Activated naive CD4-positive, alpha-beta T cell (primary cell): ENCODE results near the gene GRPEL2.

ENCODE experiments used
- DNase-seq, 4 experiments: peaks; one replicate each; lab custom pipeline; 2025; lab: John Stamatoyannopoulos, UW

Gene GRPEL2

GRCh38 chr5:149319174-149319573 lies 26.1 kb upstream of the GRPEL2 start:
- no peak for DNase-seq

DNA sequence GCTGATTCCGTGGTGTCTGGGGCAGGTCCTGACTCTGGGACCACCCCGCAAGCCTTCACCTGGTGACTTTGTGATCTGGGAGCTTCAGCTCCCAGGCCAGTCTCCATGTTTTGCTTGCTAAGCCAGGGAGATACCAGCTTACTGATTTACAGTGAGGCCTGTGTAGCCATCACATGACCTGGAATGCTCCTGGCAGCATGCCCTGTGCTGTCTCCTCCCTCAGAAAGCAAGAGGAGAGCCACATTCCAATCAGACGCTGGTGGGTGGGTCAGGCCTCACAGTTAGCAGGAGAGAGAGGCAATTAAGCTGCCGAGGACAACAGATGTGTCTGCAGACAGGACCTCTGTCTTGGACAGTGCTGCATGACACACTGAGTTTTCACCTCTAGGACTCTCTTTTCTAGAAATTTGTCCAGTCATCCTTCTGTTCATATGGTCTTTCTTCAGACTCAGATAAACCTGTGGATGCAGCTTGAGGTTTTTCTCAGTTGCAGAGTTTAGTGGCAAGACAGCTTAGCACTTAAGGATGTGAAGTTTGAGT lies 24.4 kb upstream of the GRPEL2 start:
- DNase-seq, result no peak

DNA sequence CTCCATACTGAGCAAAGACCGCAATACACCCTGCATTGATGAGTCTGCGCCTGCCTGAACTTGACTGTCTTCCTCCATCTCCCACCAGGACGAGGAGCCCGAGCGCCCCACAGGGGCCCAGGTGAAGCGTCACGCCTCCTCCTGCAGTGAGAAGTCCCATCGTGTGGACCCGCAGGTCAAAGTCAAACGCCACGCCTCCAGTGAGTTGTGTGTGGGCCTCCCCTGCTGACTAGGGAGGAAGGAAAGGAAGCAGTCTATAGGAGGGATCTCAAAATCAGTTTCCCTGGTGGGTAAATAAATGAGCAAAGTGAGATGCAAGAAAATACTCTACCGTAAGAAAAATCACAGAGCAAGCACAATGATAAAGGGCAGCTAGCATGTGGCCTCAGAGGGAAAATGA lies 22.8 kb upstream of the GRPEL2 start:
- no peak for DNase-seq

GRCh38 chr5:149323210-149323609 lies 22.1 kb upstream of the GRPEL2 start:
- DNase-seq, result no peak

DNA sequence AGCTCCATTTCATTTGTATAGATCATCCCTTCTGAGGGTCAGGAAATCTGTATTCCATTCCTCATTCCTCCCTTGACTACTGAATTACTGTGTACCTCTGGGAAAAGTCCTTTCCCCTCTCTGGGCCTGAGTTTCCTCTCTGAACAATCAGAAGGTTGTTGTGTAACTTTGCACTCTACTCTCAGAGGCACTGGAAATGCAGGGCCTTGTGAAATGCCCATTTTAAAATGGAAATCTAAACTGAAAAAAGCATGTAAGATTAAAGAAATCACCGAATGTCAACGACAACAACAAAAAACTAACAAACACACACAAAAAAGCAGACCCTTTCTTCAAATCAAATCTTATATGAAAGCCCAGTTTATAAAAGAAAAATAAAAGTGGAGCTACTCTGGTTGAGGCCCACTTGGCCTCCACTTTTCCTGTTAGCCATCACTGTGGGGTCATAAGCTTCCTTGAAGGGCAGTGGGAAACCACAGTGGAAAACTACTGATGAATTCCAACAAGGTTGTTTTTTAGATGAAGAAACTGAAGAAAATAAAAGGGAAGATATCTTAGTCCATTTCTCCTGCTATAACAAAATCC lies 21.6 kb upstream of the GRPEL2 start:
- no peak for DNase-seq

GRCh38 chr5:149324641-149325040 lies 20.7 kb upstream of the GRPEL2 start:
- DNase-seq, result no peak

- no peak for DNase-seq
These were observed 20.0 kb upstream of the GRPEL2 start for GRCh38 chr5:149325166-149325735.

- DNase-seq, result no peak
These were observed 19.4 kb upstream of the GRPEL2 start for GRCh38 chr5:149325894-149326293.

DNA sequence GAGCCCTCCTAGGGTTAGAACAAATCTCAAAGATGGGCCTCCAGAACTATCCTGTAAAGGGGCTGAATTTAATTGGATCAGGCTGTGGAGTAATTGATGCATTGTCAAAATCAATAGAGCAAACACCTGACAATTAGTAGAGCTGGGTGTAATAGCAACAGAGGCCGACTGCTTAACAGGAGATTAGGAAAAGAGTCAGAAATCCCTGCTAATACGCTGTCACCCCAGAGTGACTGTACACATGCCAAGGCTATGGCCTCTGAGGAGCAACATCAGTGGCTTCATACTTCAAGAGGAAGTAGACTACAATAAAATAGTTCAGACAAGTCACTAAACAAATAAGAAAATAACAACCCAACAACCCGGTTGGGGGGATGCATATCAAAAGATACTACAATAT lies 18.7 kb upstream of the GRPEL2 start:
- DNase-seq, result no peak

DNA sequence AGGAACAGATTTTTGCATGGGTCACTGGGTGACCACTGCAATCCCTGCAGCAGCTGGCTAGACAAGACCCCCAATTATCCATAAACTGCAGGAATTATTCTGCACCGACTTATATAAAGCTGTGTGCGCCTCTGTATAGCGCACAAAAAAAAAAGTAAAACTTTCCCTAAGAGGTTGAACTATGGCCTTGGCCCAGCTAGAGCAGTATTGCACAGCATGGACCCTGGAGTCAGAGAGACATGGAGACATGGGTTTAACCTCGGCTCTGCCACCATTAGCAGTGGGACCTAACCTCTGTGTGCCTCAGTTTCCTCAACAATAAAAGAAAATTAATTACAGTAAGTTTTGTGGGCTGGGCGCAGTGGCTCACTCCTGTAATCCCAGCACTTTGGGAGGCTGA lies 17.1 kb upstream of the GRPEL2 start:
- no peak for DNase-seq

DNA sequence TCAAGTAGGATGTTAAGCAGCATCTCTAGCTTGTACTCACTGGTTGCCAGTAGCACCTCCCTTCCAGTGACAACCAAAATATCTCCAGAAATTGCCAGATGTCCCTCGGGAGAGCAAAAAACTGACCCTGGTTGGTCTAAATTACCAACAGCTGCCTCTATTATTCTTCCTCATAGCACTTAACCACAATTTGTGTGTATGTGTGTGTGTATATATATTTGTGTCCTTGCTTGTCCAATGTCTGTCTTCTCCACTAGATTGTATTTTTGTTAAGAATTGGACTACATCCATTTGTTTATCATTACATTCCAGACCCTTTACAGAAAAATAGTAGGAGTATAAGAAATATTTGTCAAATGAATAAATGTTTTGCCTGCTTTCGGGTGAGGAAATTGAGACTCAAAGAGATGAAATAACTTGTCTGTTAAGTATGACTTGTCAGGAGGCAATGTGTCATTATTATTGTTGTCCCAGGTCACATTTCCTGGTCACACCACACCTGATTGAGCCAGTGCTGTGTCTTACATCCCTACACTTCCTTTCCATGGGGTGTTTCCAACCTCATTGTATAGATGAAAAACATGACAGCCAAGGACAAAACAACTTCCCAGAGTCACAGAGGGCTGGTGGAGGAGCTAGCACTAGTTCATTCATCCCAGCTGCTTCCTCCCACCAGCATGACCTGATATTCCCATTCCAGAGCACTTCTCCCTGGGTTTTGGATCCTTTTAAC lies 11.4 kb upstream of the GRPEL2 start:
- no peak for DNase-seq

DNA sequence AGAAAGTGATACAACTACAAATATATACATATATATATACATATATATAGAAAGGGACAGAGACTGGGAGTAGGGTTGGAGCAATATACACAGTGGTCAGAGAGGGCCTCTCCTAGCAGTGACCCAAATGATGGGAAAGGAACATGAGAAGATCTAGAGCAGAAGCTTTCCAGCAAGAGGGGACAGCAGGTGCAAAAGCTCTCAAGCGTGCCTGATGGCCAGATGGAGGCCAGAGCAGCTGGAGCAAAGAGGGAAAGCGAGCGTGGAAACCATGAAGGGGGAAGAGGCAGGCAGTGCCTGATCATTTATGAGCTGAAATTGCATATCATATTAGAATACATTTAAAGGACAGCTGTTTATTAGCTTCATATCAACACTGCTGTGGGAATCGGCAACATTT lies 7.6 kb upstream of the GRPEL2 start:
- DNase-seq, result no peak

- no peak for DNase-seq
These were observed 6.9 kb upstream of the GRPEL2 start for GRCh38 chr5:149338364-149338763.

DNA sequence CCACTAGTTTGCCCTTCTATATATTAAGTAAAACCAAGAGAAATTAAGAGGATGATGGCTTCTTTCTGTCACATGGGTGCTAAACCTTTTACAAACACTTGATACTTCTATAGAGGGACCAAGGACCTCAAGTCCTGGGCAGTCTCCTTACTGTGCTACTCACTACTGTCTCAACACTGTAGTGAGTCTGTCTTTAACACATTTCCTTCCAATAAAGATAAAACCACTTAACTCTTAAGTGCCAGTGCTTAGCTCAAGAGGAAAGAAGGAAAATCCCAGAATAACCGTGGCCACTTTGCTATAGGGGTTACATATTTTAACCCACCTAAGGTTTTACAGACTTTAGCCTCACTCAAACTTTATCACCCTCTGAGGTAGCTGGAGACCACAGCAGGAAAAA lies 4.4 kb upstream of the GRPEL2 start:
- no peak for DNase-seq

DNA sequence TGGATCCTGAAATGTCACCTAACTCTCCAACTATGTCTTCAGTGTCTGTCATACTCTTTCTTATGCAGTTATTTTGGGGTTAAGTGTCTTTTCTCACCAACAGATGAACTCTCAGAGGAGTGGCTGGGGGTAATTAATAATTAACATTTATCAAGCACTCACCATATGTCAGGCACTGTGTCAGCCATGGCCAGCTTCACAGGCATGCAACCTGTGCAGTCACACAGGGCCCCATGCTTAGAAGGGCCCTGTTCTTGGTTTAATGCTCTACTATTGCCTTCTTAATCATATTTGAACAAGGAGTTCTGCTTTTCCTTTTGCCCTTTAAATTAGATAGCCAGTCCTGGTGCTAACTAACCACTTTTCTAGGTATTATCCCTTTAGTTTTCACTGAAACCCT lies 3.4 kb upstream of the GRPEL2 start:
- DNase-seq, result no peak

GRCh38 chr5:149344151-149344550 lies 1.1 kb upstream of the GRPEL2 start:
- no peak for DNase-seq

GRCh38 chr5:149345892-149346222 lies 558 bp downstream of the GRPEL2 start:
- DNase-seq, result no peak

DNA sequence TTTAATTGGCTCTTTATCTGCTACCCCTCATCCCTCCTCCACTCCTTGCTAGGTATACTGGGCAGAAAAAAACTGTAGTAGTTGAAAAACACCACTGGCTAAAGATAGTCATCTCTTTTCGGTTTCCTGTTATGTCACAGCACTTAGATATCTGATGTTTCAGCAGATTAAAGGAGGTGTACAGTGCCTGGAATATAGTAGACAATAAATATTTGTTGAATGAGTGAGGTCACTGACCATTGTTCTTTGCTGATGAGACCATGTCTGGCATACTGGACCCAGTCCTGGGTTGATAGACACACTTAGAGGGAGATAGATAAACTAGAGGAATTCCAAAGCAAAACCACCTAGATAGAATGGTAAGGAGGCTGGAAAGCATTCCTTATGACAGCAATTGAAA lies 3.2 kb downstream of the GRPEL2 start:
- no peak for DNase-seq

DNA sequence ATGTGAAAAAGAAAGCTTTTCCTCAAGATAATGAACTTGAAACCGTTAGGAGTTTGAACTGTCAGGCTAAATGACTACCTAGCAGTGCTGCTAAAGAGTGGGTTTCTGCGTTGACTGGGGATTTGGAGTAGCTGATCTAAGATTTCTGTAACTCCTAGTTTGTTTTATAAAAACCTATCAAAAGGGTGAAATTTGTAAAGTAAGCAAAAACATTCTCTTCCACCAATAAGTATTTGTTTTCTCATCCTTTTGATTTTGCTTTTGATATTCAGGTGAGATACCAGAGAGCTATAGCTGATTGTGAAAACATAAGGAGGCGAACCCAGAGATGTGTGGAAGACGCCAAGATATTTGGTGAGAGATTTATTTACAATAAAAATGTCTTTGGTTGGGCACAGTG lies 4.1 kb downstream of the GRPEL2 start:
- no peak for DNase-seq

GRCh38 chr5:149352169-149352568 lies 6.9 kb downstream of the GRPEL2 start:
- DNase-seq, result no peak

DNA sequence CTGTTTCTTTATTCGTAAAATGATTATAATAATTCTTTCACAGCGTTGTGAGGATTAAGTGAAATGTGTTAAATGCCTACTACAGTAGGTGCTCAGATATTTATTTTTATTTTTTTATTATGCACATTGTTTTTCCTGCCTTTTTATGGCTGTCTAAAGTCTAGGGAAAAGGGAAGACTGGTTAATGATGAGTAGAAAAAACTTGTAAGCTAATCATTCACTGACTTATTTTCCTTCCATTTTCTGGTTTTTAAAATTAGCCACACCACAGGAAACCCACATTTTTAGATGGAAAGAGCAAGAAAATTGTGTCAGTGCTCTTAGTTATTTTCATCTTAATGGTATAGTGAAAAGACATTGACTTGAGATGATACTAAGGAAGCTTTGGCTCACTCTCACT lies 8.6 kb downstream of the GRPEL2 start:
- DNase-seq, result no peak

- no peak for DNase-seq
These were observed 10.4 kb downstream of the GRPEL2 start for GRCh38 chr5:149355688-149356087.

DNA sequence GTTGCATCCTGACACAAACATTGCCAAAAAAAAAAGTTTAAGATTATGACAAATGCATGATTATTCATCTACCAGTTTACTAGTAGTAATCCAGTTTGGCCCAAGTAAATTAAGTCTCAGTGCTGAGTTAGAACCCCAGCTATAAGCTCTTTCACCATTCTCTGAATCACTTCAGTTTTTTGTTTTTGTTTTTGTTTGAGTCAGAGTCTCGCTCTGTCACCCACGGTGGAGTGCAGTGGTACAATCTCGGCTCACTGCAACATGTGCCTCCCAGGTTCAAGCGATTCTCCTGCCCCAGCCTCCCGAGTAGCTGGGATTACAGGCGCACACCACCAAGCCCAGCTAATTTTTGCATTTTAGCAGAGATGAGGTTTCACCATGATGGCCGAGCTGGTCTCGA lies 11.1 kb downstream of the GRPEL2 start:
- DNase-seq, result no peak
